SW 1271 (cell line): ENCODE data around the gene NFKBIA.
A peak's percentile ranks its signal among the peaks of the same experiment; 100 is the strongest.
"Not testable (repeated sequence)": the region's sequence is repeated elsewhere in the genome, so short reads cannot be mapped to it uniquely, and the experiment has no call there.

Source experiments
- DNase-seq, 2 experiments: peaks; one replicate each; lab custom pipeline; 2025; lab: John Stamatoyannopoulos, UW

Gene NFKBIA

DNA sequence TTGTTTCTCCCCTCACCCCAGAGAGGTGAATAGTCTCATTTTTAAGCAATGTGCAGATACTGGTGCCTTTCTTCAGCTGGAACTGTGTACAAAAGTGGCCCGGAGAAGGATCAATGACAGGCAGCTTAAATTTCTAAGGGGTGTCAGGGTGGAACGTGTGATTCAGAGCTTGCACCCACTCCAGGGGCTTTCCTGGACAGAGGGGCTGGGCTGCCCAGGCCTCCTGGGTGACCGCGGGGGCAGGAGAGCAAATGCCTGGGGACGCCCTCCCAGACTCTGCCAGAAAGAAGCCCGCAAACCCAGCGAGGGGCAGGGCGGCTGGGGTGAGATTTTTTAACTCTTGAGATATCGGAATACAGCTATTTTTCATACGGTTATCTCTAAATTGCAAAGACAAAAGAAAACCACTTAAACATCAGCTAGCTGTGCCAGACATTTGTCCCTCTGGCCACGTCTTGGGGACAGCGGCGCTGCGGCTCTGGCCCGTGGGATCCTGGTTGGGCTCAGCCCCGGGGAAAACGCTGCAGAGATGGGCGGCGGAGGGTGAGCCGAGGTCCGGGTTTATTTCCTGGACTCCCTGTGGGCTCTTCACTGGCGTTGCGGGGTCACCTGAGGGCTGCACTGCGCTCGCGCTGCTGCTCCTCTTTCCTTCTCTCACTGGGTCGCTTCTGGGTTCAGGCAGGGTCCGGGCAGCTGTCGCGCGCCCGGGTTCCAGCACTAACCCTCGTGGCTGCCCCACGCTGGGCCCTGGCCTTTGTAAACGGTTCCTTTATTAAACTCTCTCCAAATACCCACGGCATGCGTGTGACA lies 35.8 kb downstream of the NFKBIA start:
- no peak for DNase-seq

- DNase-seq = no peak
These were observed 36.4 kb downstream of the NFKBIA start for GRCh38 chr14:35368139-35368460.

DNA sequence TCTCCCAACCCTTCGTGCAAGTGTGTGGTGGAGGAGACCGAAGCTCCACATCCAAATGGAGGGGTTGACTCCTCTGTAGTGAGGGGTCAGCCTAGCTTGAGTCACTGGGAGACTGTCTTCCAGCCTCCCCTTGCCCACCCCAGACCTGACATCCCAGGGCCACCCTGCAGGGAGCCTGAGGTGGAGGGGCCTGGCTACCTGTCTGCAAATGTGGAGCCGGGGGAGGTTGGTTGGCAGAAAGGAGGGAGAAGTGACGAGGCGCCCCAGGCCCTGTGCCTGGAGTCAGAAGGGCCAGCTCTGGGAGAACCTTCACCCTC lies 37.5 kb downstream of the NFKBIA start:
- no peak for DNase-seq

DNA sequence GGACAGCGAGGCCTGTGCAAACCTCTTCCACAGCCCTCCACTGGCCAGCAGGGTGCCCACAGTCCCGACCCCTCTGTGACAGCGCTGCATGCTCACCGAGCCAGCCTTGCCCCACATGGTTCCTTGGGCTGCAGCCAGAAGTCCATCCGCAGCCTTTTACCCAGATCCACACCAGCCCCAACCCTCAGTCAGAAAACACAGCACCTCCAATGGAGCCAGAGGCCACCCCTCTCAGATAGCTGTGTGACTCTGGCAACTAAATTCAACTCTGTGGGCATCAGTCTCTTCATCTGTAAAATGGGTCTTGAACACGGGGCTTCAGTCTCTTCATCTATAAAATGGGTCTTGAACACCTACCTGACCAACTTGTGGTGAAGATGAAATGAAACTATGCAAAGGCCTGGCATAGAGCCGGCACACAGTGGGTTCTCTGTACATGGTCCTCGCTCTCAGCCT lies 38.0 kb downstream of the NFKBIA start:
- DNase-seq = no peak

DNA sequence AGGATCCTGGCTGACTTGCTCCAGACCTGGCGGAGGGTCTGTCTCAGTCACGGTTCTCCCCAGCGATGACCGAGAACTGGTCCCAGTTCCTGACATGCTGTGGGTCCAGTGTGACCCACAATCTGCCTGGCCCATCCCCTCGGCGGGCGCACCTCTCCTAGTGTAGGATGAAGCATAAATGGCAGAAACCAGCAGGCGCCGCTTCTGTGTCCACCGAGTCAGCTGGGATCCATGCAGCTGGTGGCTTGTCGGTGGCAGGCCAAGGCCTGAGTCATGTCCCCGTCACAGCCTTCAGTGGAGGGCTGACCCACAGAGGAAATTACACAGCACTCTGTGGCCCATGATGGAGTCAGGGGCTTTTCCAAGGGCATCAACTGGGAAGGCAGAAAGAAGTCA lies 38.5 kb downstream of the NFKBIA start:
- DNase-seq = no peak

DNA sequence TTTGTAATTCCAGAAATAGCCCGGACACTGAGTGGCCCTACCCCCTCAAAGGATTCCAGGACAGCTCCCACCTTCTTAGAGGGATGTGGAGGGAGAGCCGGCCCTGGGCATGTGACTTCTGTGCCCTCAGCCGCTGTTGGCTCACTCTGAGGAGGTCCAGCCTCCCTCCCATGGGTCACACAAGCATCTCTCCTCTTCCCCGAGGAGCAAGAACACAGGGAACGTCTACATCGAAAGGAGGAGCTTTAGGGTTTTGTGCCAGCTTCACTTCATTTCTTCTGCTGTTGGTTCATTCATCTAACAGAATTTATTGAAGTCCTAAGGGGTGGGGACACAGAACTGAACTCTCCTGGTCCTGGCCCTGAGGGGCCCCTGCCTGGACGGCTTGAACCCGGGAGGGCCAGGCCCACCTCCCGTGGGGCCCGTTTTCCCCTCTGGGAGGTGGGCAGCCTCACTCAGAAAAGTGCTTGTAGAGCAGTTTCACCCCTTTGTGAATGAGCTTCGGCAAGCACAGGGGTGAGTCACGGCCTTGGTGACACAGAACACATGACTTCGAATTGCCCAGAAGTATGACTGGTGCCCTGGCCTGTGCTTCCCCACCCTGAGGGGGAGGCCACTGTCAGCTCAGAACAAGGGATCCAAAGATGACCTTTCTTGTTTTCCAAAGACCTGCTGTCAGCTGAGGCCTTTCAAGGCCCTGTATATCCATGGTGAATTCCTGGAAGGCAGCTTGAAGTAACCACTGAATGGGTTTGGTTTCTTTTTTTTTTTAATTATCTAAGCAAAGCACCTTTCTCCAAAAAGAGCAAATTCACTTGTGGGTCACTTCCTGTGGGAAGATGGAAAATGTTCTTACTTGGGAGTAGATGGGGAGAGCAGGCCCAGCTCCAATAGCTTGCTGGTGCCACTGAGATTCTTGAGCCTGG lies 39.2 kb downstream of the NFKBIA start:
- DNase-seq = peak; percentile 36 to 72

DNA sequence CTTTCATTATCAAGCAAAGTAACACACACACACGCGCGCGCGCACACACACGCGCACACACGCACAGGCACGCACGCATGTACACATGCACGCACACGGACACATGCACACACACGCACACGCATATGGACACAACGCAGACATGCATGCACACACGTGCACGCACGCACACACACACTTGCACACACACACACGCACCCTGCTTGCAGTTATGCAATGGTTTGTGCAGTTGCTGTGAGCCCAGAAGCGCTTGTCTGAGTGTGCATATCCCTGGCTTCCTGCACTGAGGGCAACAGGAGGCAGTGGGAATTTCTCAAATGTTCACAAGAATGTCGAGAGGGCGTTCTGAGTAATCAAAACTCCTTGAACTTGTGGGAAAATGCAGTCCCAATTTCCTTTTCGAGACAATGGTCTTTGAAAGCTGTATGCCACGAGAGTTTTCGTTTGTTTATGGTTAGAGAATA lies 41.6 kb downstream of the NFKBIA start:
- DNase-seq = no peak

DNA sequence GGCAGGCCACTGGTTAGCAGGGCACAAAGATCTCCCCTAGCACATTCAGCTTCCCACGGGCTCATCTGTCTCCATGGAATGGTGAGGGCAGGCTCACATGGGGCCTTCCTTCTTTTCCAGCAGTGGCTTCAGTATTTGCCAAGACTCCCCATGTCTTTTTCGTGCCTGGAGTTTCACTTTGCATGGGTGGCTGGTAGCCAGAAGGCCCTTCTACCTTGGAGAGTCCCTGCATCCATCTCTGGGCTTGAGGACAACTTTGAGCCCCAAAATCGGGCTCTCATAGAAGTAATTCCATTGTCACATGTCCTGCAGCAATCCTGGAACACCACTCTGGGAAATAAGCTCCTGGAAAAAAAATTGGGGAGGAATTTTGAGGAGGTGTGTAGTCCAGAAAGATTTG lies 42.1 kb downstream of the NFKBIA start:
- no peak for DNase-seq

GRCh38 chr14:35361141-35361480 lies 43.4 kb downstream of the NFKBIA start:
- no peak for DNase-seq

DNA sequence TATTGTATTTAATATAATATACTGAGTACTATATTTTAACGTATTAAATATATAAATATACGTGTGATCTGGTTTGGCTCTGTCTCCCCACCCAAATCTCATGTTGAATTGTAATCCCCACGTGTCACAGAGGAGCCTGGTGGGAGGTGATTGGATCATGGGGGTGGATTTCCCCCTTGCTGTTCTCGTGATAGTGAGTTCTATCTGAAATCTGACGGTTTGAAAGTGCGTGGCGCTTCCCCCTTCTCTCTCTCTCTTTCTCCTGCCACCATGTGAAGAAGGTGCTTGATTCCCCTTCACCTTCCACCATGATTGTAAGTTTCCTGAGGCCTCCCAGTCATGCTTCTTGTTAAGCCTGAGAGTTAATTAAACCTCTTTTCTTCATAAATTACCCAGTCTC lies 44.9 kb downstream of the NFKBIA start:
- not testable (repeated sequence) for DNase-seq

- DNase-seq = no peak
These were observed 48.3 kb downstream of the NFKBIA start for GRCh38 chr14:35355981-35356841.

- not testable (repeated sequence) for DNase-seq
These were observed 49.3 kb downstream of the NFKBIA start for GRCh38 chr14:35355235-35355634.

GRCh38 chr14:35353409-35354172 lies 51.0 kb downstream of the NFKBIA start:
- no peak for DNase-seq

DNA sequence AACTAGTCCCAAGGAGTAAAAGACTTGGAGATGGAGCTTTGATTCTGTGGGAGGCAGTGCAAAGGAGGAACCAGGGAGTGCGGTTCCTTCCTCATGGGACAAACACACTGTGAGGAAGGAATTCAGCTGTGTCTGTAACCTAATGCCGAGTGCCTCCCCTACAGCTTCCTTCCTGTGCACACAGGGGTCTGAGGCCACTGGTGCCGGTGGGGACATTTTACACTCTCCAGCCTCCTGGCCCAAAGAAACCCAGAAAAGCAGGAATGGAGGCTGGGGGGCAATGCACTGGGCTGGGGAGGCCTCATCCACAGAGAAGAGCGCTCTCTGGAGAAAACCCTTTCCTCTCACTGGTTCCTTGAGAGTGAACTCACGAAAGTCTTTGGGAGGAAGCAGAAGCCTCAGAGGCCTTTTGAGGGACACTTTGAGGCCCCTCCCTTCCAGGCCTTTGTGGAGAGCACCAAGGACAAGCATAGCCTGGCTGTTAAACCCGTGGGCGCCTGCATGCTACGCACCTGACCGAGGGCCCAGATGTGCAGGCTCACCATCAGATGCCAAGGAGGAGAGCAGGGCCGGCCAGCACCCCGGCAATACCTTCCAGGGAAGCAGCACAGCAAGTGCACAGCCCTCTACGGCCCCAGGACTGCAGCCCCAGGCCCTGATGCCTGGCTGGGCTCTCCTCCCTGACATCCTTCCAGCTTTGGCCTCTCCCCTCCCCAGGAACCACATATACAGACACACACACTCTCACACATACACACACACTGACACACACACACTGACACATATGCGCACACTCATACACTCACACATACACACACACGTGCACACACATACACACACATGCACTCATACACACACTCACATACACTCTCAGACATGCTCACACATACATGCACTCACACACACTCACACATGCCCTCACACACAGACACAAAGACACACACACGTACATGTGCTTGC lies 52.0 kb downstream of the NFKBIA start:
- DNase-seq = no peak

GRCh38 chr14:35351897-35352273 lies 52.7 kb downstream of the NFKBIA start:
- DNase-seq = no peak
